K562 (cell line): ENCODE measurements around the gene TMED10.
"Not testable (repeated sequence)": the region's sequence is repeated elsewhere in the genome, so short reads cannot be mapped to it uniquely, and the experiment has no call there.

Source experiments
- BRF1 ChIP-seq: IDR thresholded peaks from 3 replicates; pipeline ENCODE4 v1.6.1; 2011; ENCODE audit warnings: borderline replicate concordance, mild to moderate bottlenecking; ENCODE audit not compliant: insufficient read length; ENCODE audit errors: extremely low read depth
- KLF6 ChIP-seq: fragments of 250-450 bp; sonication (Bioruptor Pico); IDR thresholded peaks from 2 replicates; pipeline ENCODE4 v1.4.0; 2020; ENCODE audit warnings: mild to moderate bottlenecking, moderate library complexity, borderline replicate concordance
- NBN ChIP-seq: fragments of 450-650 bp; IDR thresholded peaks from 2 replicates; pipeline ENCODE4 v1.6.1; 2016; ENCODE audit warnings: low read depth, mild to moderate bottlenecking

GRCh38 chr14:75150637-75151036, 25.8 kb downstream of the TMED10 start:
- TF ChIP-seq KLF6 (CRISPR knock-in tag); NBN; BRF1: not testable (repeated sequence)
